DND-41 (cell line): ENCODE results near the gene STK11IP.

Source experiments
- ATAC-seq: fragments of 200-7000 bp; cut with Tn5 transposase; 3 replicates; pipeline ENCODE4 v1.9.1; 2021; ENCODE audit warnings: low read depth; ENCODE audit not compliant: insufficient read depth
- DNase-seq: peaks from one replicate; pipeline ENCODE4 v3.0.0-alpha.2; 2020
- H2AFZ ChIP-seq: 2 replicates; pipeline ENCODE4 v1.6.0; 2012; ENCODE audit warnings: low read depth, low read length
- H3K27ac ChIP-seq: 2 replicates; pipeline ENCODE4 v1.5.1; 2012; ENCODE audit warnings: low read length, inconsistent platforms
- H3K27me3 ChIP-seq: fragments of 200-600 bp; sonication (generic); 2 replicates; pipeline ENCODE4 v1.6.0; 2012; ENCODE audit warnings: low read length, mild to moderate bottlenecking, inconsistent platforms; ENCODE audit not compliant: insufficient read depth, poor library complexity
- H3K36me3 ChIP-seq: 2 replicates; pipeline ENCODE4 v1.5.1; 2012; ENCODE audit warnings: low read length, inconsistent platforms; ENCODE audit not compliant: insufficient read depth
- H3K4me1 ChIP-seq: 2 replicates; pipeline ENCODE4 v1.5.1; 2012; ENCODE audit warnings: mild to moderate bottlenecking, low read length; ENCODE audit not compliant: insufficient read depth
- H3K4me2 ChIP-seq: 2 replicates; pipeline ENCODE4 v1.6.0; 2012; ENCODE audit warnings: mild to moderate bottlenecking, moderate library complexity, low read length, inconsistent platforms; ENCODE audit not compliant: insufficient read depth
- H3K4me3 ChIP-seq, 2 experiments: fragments of 200-600 bp in 1 of 2; shearing (Covaris generic) in 1 of 2; 2 replicates each; pipeline ENCODE4 v1.5.1; 2012 to 2016; ENCODE audit warnings: inconsistent platforms in 2 of 2, low read length in 2 of 2, mild to moderate bottlenecking in 2 of 2, low read depth in 1 of 2, moderate library complexity in 1 of 2
- H3K79me2 ChIP-seq: 2 replicates; pipeline ENCODE4 v1.6.0; 2012; ENCODE audit warnings: low read length, inconsistent platforms; ENCODE audit not compliant: insufficient read depth
- H3K9ac ChIP-seq: 2 replicates; pipeline ENCODE4 v1.6.0; 2012; ENCODE audit warnings: low read depth, mild to moderate bottlenecking, inconsistent platforms, low read length, moderate library complexity
- H3K9me3 ChIP-seq: 2 replicates; pipeline ENCODE4 v1.5.1; 2012; ENCODE audit warnings: low read length, moderate library complexity, mild to moderate bottlenecking, inconsistent platforms; ENCODE audit not compliant: insufficient read depth, severe bottlenecking
- H4K20me1 ChIP-seq: 2 replicates; pipeline ENCODE4 v1.6.0; 2012; ENCODE audit warnings: low read length; ENCODE audit not compliant: insufficient read depth
- CTCF ChIP-seq: IDR thresholded peaks from 2 replicates; pipeline ENCODE4 v1.5.1; 2012; ENCODE audit warnings: borderline replicate concordance, low read length, moderate library complexity, mild to moderate bottlenecking; ENCODE audit not compliant: poor library complexity, severe bottlenecking; ENCODE audit errors: extremely low read depth
- EZH2 ChIP-seq: IDR thresholded peaks from 3 replicates; pipeline ENCODE4 v1.6.1; 2012; ENCODE audit warnings: borderline replicate concordance, low read depth, mild to moderate bottlenecking, moderate library complexity, low read length, inconsistent platforms; ENCODE audit not compliant: severe bottlenecking

The STK11IP gene

DNA sequence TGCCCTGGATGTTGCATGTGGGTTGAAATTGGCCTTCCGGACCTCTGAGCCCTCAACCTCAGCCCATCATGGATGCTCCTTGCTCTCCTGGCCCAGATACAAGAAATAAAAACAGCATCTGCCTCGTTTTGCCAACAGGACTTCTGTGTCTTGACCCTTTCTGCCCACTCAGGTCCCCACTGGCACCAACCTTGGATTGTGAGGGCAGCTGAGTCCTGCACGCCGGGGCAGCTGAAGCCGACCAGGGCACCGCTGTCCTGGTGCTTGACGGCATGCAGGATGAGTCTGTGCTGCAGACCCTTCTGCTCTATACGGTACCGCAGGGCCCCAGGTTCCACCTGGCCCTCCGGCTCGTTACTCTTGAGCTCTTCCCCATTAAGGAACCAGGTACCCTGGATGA is 31.0 kb upstream of the STK11IP start:
- ATAC-seq (no peak), DNase-seq (no peak)
- H3K9me3 ChIP-seq, result no peaks in the 10 kb centered on the region
- no peaks in the 10 kb centered on the region; the same call in 1 of the 2 replicates for H3K36me3 ChIP-seq
- no peak for TF ChIP-seq CTCF
- no peak for TF ChIP-seq EZH2
- no peak overlapping the region for H2AFZ ChIP-seq
- no peak overlapping the region for H3K27ac ChIP-seq
- no peaks in the 10 kb centered on the region for H4K20me1 ChIP-seq
- H3K9ac ChIP-seq, result no peak overlapping the region
- H3K27me3 ChIP-seq, result peaks cover 1% of the 10 kb centered on the region
- peaks cover 6% of the 10 kb centered on the region for H3K4me1 ChIP-seq
- H3K4me2 ChIP-seq, result no peak overlapping the region
- no peak overlapping the region for H3K4me3 ChIP-seq
- no peaks in the 10 kb centered on the region for H3K79me2 ChIP-seq

DNA sequence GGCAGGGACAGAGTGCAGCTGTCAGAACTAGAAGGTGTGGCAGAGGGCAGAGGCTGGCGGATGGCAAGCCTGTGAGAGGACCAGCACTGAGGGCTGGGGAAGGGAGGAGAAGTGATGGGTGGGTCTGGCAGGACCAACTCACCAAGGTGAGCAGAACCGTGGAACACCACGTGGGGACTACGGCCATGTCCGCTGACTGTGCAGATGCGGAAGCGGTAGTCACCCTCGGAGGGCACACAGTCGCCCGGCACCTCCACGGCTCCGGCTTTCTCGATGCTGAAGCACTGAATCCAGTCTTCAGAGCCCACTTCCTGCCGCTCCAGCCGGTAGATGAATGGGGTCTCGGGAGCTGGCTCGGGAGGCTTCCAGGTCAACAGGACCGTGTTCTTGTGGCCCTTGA is 30.5 kb upstream of the STK11IP start:
- Histone ChIP-seq H3K36me3 (no peaks in the 10 kb centered on the region; the same call in 1 of the 2 replicates), H3K9me3 (no peaks in the 10 kb centered on the region), H3K79me2 (no peaks in the 10 kb centered on the region), H3K27me3 (peaks cover 6% of the 10 kb centered on the region), H3K4me2 (no peak overlapping the region), H3K27ac (no peak overlapping the region), H3K4me3 (no peak overlapping the region), H2AFZ (no peak overlapping the region), H3K9ac (no peak overlapping the region), H3K4me1 (peaks cover 9% of the 10 kb centered on the region), H4K20me1 (no peaks in the 10 kb centered on the region)
- TF ChIP-seq EZH2, result no peak
- TF ChIP-seq CTCF, result no peak
- ATAC-seq, result no peak
- no peak for DNase-seq

DNA sequence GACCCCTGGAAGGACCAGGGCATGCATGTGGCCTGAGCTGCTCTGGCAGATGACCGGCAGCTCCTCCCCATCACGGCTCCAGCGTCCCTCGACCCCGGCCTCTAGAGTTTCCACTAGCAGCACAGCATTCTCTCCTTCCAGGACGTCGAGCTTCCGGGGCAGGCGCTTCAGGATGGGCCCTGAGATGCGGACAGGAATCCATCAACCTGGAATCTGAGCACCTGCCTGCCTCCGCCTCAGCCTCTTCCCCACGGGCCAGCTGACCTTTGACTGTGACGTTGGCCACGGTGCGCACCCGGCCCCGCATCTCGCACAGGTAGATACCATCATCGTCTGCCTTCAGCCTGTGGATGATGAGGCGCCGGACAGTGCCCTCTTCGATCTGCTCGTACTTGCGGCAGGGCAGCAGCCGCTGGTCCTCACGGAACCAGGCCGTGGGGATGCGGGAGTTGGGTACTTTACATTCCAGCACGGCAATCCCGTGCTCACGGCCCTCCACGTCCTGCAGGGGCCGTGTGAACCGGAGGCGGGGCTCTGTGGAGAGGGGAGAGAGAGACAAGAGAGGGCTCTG is 29.8 kb upstream of the STK11IP start:
- Histone ChIP-seq H3K4me3 (no peak overlapping the region), H3K4me1 (peaks cover 9% of the 10 kb centered on the region), H3K27ac (no peak overlapping the region), H3K9me3 (no peaks in the 10 kb centered on the region), H3K36me3 (no peaks in the 10 kb centered on the region; the same call in 1 of the 2 replicates), H3K27me3 (peaks cover 8% of the 10 kb centered on the region), H3K79me2 (no peaks in the 10 kb centered on the region), H3K4me2 (no peak overlapping the region), H2AFZ (no peak overlapping the region), H4K20me1 (no peaks in the 10 kb centered on the region), H3K9ac (no peak overlapping the region)
- no peak for ATAC-seq
- no peak for DNase-seq
- TF ChIP-seq EZH2 (no peak), CTCF (no peak)

DNA sequence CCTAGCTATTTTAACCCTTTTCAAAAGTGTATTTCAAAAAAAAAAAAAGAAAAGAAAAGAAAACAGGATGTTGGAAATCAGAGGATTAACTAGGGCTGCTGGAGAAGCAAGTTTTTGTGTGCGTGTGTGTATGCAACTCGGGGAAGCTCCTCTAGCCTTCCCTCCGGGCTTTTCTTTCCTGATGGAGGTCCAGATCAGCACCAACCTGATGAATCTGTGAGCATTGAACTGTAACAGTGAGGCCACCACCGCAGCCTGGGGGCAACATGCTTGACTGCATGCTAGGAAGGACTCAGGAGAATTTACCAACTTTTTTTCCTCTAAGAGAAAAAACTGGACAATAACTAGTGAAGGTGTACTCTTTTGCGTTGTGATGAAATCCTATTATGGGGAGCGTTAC is 28.6 kb upstream of the STK11IP start:
- H3K4me3 ChIP-seq, result no peak overlapping the region
- H2AFZ ChIP-seq, result no peak overlapping the region
- H3K9me3 ChIP-seq, result no peaks in the 10 kb centered on the region
- no peak for DNase-seq
- no peak overlapping the region for H3K4me2 ChIP-seq
- H3K4me1 ChIP-seq, result peaks cover 9% of the 10 kb centered on the region
- no peaks in the 10 kb centered on the region for H4K20me1 ChIP-seq
- H3K27ac ChIP-seq, result no peak overlapping the region
- H3K27me3 ChIP-seq, result peaks cover 8% of the 10 kb centered on the region
- TF ChIP-seq EZH2, result no peak
- no peak for TF ChIP-seq CTCF
- no peak overlapping the region for H3K9ac ChIP-seq
- H3K79me2 ChIP-seq, result no peaks in the 10 kb centered on the region
- no peaks in the 10 kb centered on the region; the same call in 1 of the 2 replicates for H3K36me3 ChIP-seq
- no peak for ATAC-seq
